Activated T-cell treated with anti-CD3 and anti-CD28 coated beads for 24 hours (primary cell): ENCODE data around the gene NR1H3.

Source experiments
- DNase-seq: peaks from one replicate; pipeline ENCODE4 v3.0.0-alpha.2; 2020; ENCODE audit warnings: low read depth

Gene NR1H3

GRCh38 chr11:47244448-47245350 lies 13.1 kb upstream of the NR1H3 start:
- no peak for DNase-seq

DNA sequence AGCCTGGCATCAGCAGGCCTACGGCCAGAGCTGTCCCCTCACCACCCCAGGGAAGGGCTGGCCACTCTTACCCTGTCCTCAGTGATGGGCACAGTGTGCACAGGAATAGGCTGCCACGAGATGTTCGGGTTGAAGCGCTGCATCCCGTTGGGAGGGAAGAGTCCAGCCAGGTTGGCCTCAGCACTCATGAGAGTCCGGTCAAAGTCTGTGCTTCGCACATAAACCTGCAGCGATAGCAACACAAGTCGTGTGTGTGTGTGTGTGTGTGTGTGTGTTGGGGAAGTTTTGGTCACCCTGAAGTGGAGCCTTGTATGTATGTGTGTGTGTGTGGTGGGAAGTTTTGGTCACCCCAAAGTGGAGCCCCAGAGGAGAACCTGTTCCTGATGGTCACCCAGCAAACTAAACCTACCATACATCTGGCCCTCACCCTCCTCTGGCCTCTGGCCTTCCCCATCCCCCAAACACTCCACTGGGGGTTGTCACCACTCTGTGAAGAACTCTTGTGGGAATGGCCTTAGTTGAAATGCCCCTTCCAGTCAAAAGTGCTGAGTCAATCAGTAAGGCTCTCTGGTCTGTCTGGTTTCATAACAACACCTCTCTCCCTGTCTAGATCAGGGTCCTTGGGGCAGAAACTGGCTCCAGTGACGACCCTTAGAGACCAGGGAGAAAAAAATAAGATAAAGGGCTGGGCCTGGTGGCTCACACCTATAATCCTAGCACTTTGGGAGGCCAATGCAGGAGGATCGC lies 12.0 kb upstream of the NR1H3 start:
- no peak for DNase-seq

GRCh38 chr11:47247502-47247901 lies 10.3 kb upstream of the NR1H3 start:
- no peak for DNase-seq

DNA sequence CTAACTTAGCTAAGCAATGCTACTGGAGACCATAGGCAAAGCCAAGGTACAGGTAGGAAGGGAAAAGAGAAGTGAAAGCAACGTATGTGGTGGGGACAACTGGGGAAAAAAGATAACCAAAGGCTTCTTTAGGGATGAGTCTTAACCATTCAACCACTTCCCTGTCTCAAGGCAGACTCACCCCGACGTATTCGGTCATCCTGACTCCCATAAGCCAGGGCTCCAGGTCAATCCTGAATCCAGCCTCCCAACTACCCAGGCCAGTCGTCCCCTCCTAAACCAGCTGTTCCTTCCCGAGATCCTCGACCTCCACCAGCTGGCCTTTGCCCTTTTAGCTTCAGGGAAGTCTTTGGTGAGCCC lies 9.5 kb upstream of the NR1H3 start:
- DNase-seq = no peak

DNA sequence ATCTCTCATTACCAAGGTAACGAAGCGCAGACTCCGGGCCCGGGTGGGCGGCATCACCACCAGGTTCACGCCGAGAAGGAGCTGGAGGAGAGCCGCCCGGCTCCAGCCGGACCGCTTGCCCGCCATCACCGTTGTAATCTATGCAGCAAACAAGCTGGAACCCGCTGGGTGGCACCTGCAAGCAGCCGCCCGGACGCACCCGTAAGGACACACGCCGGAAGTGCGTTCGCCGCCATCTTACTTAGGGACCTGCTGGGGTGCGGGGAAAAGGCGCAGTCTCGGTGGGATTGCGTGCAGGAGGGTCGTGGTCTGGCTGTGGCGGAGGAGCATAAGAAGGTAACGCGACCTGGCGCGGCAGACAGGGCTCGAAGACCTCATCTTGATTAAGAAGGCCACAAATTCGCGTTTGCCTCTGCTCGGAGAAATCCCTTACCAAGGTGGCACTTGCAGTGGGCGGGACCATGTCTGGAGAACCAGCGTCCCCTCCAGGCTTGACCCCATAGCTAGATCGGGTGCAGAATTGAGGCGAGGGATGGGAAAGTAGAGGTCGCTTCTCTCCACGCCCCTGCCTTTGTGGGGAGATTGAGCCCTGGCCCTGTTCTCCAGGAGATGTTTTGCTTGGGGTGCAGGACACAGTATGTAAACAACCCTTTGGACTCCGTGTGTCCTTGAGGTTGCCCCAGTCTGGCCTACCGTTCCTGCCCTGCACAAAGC lies 9.0 kb upstream of the NR1H3 start, which contains the start of gene ACP2:
ACP2 (minus strand) TSS at position 151 of the 714 bp plus-strand sequence; CDS start at position 126, 25 bp downstream.
- peak; percentile 83 for DNase-seq

DNA sequence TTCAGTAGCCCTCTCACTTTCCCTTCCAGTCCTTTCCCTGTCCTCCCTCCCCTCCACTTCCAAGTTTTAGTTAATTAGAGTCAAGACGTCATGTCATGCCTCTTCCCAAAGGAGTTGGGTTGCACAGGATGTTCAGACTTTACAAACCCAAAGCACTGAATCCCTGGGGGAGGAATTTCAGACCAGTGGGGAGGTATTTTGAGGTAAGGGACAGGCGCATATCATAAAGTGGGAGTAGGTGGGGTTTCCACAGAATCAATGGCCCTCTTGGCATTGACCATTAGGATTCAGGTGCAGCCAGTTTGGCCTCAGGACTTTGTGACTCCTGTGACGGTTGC lies 8.4 kb upstream of the NR1H3 start:
- no peak for DNase-seq

DNA sequence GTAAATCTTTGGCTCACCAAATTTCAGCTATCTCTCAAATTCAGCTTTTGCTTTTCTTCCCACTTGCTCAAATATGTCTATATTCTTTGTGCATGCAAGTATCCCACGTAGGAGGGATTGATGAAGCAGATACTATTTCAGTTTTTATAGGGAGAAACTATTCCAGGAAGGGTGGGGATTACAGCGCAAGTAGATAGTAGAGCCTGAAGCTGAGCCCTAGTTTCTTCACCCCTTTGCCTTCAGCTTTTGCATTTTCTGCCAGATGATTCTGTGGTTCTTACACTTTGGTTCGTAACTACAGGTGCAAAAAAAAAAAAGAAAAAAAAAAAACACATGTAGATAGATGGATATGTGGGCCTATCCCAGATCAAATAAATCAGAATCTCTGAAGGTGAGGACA lies 6.0 kb upstream of the NR1H3 start:
- no peak for DNase-seq

- no peak for DNase-seq
Observed at GRCh38 chr11:47253660-47254059, 4.1 kb upstream of the NR1H3 start.

- DNase-seq = no peak
Observed at GRCh38 chr11:47254386-47254785, 3.4 kb upstream of the NR1H3 start.

DNA sequence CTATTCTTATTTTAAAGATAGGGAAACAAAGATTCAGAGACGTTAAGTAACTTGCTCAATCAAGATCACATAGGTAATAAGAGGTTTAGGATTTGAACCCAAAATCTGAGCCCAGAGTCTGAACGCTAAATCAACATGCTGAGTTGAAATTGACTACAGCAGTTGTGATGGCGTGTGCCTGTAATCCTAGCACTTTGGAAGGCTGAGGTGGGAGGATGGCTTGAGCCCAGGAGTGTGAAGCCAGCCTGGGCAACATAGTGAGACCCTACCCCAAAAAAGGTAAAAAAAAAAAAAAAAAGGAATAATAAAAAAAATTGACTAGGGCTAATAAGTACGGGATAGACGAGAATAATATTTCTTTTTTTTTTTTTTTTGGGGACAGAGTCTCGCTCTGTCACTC lies 1.4 kb upstream of the NR1H3 start:
- no peak for DNase-seq

DNA sequence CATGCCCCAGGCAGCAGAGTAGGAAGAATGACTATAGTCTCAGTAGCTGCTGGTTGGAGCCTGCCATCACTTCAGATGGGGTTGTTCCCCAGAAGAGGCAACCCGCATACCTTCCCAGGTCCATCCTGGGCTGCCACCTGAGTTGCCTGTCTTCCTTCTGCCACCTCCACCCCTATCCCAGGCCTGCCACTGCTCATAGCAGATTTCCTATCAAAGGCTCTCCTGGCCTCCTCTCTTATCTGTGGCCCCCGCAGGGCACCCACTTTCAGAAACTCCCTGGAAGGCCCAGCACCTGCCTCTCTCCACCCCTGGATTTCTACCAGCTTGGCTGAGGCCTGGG lies 649 bp upstream of the NR1H3 start:
- no peak for DNase-seq

GRCh38 chr11:47258317-47258902 lies 614 bp downstream of the NR1H3 start:
- DNase-seq = no peak

DNA sequence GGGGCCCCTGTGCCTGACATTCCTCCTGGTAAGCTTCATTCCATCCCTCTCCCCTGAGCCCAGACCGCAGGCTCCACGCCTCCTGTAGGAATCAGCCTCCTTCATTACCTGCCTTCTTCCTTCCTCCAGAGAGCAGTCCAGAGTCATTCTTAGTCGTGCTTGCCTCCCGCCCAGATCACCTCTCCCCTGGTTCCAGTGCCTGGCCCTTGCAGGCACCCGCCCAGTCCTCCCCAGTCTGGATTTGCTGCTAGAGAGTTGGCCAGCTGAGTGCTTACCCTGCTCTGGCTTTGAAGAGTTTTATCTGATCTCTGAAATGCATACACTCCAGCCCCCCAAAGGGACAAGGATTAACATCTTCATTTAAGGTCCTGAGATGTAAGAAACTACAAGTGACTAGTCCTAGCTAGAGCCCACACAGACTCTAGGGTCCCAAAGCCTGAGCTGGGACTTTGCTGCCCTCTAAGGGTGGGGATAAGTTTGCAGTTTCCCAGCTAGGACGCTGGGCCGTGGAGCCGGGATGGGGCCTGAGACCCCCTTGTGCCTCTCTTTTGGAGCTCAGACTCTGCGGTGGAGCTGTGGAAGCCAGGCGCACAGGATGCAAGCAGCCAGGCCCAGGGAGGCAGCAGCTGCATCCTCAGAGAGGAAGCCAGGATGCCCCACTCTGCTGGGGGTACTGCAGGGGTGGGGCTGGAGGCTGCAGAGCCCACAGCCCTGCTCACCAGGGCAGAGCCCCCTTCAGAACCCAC lies 1.6 kb downstream of the NR1H3 start:
- peak; percentile 28 for DNase-seq

- DNase-seq = no peak
Observed at GRCh38 chr11:47260366-47260765, 2.6 kb downstream of the NR1H3 start.

- no peak for DNase-seq
Observed at GRCh38 chr11:47261291-47261800, 3.5 kb downstream of the NR1H3 start.

- no peak for DNase-seq
Observed at GRCh38 chr11:47264119-47264518, 6.3 kb downstream of the NR1H3 start.

GRCh38 chr11:47264521-47264920 lies 6.7 kb downstream of the NR1H3 start:
- DNase-seq = no peak

- no peak for DNase-seq
Observed at GRCh38 chr11:47267876-47268275, 10.1 kb downstream of the NR1H3 start.

- DNase-seq = no peak
Observed at GRCh38 chr11:47268448-47269001, 10.7 kb downstream of the NR1H3 start.

GRCh38 chr11:47269002-47269828 lies 11.4 kb downstream of the NR1H3 start:
- peak; percentile 80 for DNase-seq
